Liver (tissue), 3 donors: ENCODE results near the gene RXFP2.

ENCODE experiments used
- ATF3 ChIP-seq: IDR thresholded peaks from 2 replicates; pipeline ENCODE4 v1.6.1; 2016; ENCODE audit warnings: antibody characterized with exemption
- CTCF ChIP-seq: fragments of 150-350 bp; IDR thresholded peaks from 2 replicates; pipeline ENCODE4 v1.5.1; 2017; ENCODE audit warnings: improper control_type of control experiment, low read depth, low read length; ENCODE audit not compliant: missing input control
- EGR1 ChIP-seq, 2 donors: IDR thresholded peaks; 2 replicates each; pipeline ENCODE4 v1.6.1; 2016 to 2018; ENCODE audit warnings: antibody characterized with exemption in 2 of 2, low read depth in 2 of 2
- GABPA ChIP-seq, 2 donors: IDR thresholded peaks in 1 of 2; conservative IDR thresholded peaks in 1 of 2; 2 replicates each; pipeline ENCODE4 v1.6.1; 2016; ENCODE audit warnings: antibody characterized with exemption in 2 of 2, mild to moderate bottlenecking in 1 of 2, moderate library complexity in 1 of 2
- JUND ChIP-seq, 2 donors: IDR thresholded peaks; 2 replicates each; pipeline ENCODE4 v1.6.1; 2016; ENCODE audit warnings: antibody characterized with exemption in 2 of 2
- MAX ChIP-seq: IDR thresholded peaks from 2 replicates; pipeline ENCODE4 v1.6.1; 2016; ENCODE audit warnings: antibody characterized with exemption
- NR2F2 ChIP-seq: IDR thresholded peaks from 2 replicates; pipeline ENCODE4 v1.6.1; 2016; ENCODE audit warnings: antibody characterized with exemption
- RAD21 ChIP-seq, 2 donors: IDR thresholded peaks; 2 replicates each; pipeline ENCODE4 v1.6.1; 2016; ENCODE audit warnings: antibody characterized with exemption in 2 of 2, mild to moderate bottlenecking in 2 of 2
- REST ChIP-seq: IDR thresholded peaks from 2 replicates; pipeline ENCODE4 v1.6.1; 2016; ENCODE audit warnings: antibody characterized with exemption, mild to moderate bottlenecking
- RXRA ChIP-seq, 2 donors: IDR thresholded peaks; 2 replicates each; pipeline ENCODE4 v1.6.1; 2017 to 2018; ENCODE audit warnings: antibody characterized with exemption in 2 of 2, mild to moderate bottlenecking in 1 of 2
- SP1 ChIP-seq: IDR thresholded peaks from 2 replicates; pipeline ENCODE4 v1.6.1; 2018; ENCODE audit warnings: antibody characterized with exemption, mild to moderate bottlenecking
- TAF1 ChIP-seq: conservative IDR thresholded peaks from 2 replicates; pipeline ENCODE4 v1.6.1; 2016; ENCODE audit warnings: antibody characterized with exemption, mild to moderate bottlenecking
- YY1 ChIP-seq: IDR thresholded peaks from 2 replicates; pipeline ENCODE4 v1.6.1; 2016; ENCODE audit warnings: antibody characterized with exemption, mild to moderate bottlenecking
- ZBTB33 ChIP-seq: IDR thresholded peaks from 2 replicates; pipeline ENCODE4 v1.6.1; 2016; ENCODE audit warnings: antibody characterized with exemption
- donor health status: healthy.
- donor health status: healthy.

GRCh38 chr13:31765138-31765785, 25.9 kb downstream of the RXFP2 start:
- no peak for TF ChIP-seq REST
- no peak for TF ChIP-seq CTCF
- TF ChIP-seq RXRA (IDR thresholded peaks at IDR 0.05): no peak
- TF ChIP-seq MAX: no peak
- TF ChIP-seq EGR1 (IDR thresholded peaks at IDR 0.05; ENCODE audit: low read depth in 2 of 2): no peak
- TF ChIP-seq GABPA (IDR thresholded peaks at IDR 0.05 in 1 of 2, conservative IDR thresholded peaks at IDR 0.05 in 1 of 2): no peak
- no peak for TF ChIP-seq SP1
- TF ChIP-seq ZBTB33: no peak
- TF ChIP-seq TAF1: no peak
- no peak for TF ChIP-seq JUND (IDR thresholded peaks at IDR 0.05)
- no peak for TF ChIP-seq RAD21 (IDR thresholded peaks at IDR 0.05)
- TF ChIP-seq YY1: no peak
- TF ChIP-seq ATF3: no peak
- TF ChIP-seq NR2F2: no peak
